ENCODE data around the gene GFRA1.

Gene GFRA1

DNA sequence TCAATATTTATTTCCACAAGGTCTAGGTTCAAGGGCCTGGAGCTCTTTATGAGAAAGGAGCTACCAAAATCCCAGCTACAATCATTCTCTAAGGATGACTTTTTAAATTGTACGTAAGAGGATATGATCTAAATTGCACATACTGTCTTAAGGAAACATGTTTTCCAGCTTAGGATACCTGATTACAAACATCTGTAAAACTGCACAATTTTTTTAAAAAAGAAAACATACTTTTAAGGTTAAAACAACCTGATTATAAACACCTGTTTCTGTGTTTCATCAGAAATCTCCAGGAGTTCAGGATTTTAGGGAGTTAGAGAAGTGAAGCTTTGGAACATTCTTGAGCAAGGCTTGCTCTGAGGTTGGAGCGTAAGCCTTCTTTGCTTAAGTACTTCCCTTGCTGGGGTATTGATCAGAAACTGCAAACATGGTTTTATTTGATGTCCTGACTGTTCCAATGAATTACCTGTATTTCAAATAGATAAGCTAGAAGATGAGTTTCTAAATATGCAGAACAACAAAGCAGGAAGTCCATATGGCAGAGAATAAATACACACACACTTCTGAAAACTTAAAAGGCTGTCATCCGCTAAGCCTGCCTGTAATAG is 248.6 kb downstream of the GFRA1 start:
- DNase-seq, result no peak

DNA sequence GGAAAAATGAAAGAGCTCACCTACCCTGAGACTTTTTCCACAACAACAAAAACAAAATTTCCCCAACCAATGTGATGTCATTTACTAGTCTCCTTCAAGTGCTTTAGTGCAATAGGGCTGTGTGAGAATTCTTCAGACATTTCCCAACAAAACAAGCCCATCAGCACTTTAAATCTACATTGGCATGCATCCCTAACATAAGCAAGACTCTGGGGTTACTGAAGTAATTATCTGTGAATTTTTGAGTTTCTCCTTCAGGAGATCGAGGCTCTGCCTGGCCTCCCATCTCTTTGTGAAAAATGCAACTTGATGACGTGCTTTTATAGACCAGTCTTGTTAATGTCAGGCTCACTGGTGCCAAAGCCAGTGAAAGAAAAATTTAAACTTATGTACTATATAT is 255.6 kb downstream of the GFRA1 start:
- DNase-seq, result no peak

DNA sequence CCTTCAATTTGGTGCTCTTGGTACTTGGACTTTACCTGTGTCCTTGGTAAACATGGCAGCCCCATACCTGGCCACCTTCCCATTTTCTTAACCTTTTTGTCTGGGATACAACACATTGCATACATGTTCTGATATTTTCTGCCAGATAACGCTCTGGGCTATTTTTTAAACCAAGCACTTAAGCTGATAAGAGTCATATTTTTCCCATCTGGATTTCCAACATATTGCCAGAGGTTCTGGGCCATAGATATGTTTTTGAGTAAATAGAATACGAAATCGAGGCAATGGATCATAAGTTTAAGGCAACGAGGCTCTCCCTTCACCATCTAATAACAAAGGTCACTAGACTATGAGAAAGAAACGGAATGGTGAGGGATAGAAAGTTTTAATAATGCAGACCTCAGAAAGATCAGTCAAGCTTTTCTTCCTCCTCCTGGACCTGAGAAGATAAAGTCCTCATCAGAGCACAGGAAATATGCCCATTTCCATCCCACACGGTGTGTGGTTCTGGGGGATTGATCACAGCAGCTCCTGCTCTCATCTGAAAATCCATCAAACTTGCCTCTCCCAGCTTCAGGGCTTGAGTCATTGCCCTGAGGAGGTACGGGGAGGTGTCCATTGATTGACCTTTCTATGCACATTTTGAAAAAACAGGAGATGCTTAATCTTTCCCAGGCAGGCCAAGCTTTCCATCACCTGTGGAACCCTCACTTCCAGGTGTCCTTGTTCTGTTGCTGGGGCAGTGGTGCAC is 257.2 kb downstream of the GFRA1 start:
- DNase-seq, result no peak

DNA sequence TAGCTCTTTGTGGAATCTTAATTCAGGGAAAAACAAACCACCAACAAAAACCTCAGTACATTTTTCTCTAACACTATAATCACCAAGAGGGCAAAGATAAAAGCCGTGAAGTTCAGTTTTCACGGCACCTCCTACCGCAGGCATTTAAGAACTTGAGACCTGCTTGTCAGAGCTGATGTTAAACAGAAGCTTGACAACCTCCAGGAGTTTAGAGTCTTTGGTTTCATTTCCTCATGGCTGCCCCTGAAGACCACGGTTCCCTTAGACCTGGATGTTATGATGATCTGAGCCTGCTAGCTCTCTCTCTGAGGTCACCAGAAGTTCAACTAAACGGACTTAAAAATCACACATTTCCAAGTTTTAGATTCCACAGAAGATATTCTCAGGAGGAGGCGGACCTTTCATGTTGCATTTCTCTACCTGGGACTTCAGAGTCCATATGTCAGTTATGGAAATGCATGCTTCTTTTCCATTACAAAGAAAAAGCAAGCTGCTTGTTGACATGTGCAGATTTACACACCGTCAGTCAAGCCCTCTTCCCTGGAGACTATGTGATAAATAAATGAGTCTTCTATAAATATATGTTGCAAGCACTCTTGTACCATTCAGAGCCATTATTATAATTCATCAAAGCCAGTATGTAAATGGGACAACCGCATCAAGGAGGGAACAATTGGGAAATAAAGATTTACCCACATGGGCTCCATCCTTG is 258.0 kb downstream of the GFRA1 start:
- DNase-seq, result no peak

DNA sequence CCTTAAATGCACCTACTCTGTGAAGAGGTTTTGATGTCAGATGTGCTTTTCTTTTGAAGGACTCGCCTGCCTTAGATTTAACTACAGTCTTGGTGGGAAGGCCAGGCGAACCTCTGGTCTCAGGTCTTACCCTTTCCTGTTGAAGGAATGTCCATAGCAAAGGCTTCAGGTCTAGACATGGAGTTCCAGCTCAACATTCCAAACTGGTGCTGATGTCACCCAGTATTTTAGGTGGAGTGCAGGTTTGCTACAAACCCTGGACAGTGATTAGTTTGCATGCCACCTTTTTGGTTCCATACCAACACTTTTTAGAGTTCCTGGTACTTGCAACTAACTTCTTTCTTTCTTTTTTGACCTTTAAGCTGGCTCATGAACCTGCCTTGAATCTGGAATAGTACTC is 258.7 kb downstream of the GFRA1 start:
- no peak for DNase-seq

DNA sequence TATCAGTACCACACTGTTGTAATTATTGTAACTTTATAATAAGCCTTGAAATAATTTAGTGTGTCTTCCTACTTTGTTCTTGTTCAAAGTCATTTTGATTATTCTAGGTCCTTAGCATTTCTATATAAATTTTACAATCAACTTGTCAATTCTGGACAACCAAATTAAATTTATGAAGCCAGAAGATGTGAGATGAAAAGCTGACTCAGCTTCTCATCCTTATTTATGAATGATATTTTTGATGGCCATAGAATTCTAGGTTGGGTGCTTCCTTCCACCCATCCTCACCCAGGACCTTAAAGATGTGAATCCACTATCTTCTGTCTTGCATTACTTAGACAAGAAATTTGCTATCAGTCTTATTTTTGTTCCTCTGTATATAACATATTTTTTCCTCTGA is 261.1 kb downstream of the GFRA1 start:
- DNase-seq, result no peak

DNA sequence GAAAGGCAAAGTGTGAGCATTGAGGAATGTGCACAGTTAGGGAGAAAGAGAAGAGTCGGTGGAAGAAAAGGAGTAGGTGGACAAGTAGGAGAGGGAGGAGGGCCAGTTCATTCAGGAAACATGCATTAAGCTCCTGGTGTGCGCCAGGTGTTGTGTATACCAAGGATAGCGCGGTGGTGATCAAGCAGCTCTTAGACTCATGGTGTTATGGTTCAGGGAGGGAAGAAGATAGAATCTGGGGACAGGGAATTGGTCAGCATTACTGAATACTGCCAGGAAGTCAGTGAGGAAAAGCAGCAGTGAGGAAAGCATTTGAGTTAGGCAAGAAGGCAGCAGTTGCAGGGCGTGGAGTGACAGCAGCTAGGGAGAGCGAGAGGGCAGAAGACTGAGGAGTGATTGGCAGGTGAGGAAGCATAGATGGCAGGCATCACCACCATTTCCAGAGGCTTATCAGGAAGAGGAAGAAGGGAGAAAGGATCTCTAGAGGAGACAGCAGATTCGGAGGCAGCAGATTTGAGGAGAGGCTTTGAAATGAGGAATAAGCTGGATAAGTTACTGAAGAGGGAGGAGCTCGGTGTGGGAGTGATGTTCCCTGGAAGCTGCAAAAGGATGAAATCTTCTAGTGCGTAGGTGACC is 265.6 kb downstream of the GFRA1 start:
- no peak for DNase-seq

All from fibroblast of skin of scalp (primary cell).